Coronary artery (tissue), 2 donors: ENCODE measurements around the gene DNASE1L2.

Experiments
- DNase-seq: peaks from one replicate; pipeline ENCODE4 v3.0.0-alpha.2; 2017; ENCODE audit warnings: low spot score
- H3K27ac ChIP-seq, 2 donors: fragments of 200-600 bp; sonication (generic); one replicate each; pipeline ENCODE4 v1.5.1; 2016 to 2019
- H3K4me3 ChIP-seq: fragments of 200-600 bp; sonication (generic); 2 replicates; pipeline ENCODE4 v1.5.1; 2016; ENCODE audit warnings: mild to moderate bottlenecking, moderate library complexity
- TF ChIP-seq, protein P1 (sequence below): fragments of 200-600 bp; sonication (generic); IDR thresholded peaks from one replicate; pipeline ENCODE4 v1.5.1; 2019; ENCODE audit warnings: antibody characterized with exemption

Gene DNASE1L2

DNA sequence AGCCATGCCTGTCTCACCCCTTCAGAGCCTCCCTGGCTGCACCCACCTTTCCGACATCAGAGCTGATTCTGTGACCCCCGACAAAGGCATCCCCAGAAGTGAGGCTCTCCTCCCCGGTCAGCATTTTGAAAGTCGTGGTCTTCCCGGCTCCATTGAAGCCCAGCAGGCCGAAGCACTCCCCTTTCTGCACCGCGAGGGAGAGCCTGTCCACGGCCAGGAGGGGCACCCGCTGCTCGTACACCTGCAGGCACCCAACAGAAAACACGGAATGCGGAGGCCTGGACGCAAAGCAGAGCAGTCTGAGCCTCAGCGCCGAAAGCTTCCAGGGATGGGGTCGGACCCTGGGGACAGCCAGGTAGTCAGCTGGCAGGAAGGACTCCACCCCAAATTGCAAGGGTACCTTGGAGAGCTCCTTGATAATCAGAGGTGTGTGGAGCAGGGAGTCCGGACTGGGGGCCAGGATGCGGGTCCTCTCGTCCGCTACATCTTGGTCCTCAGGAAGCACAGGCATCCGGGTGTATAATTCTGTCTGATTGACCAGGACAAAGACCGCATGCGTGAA, 44.8 kb downstream of the DNASE1L2 start:
- no peak for DNase-seq
- Histone ChIP-seq H3K4me3 (no peak overlapping the region), H3K27ac (no peak overlapping the region)
- TF ChIP-seq, protein P1, sequence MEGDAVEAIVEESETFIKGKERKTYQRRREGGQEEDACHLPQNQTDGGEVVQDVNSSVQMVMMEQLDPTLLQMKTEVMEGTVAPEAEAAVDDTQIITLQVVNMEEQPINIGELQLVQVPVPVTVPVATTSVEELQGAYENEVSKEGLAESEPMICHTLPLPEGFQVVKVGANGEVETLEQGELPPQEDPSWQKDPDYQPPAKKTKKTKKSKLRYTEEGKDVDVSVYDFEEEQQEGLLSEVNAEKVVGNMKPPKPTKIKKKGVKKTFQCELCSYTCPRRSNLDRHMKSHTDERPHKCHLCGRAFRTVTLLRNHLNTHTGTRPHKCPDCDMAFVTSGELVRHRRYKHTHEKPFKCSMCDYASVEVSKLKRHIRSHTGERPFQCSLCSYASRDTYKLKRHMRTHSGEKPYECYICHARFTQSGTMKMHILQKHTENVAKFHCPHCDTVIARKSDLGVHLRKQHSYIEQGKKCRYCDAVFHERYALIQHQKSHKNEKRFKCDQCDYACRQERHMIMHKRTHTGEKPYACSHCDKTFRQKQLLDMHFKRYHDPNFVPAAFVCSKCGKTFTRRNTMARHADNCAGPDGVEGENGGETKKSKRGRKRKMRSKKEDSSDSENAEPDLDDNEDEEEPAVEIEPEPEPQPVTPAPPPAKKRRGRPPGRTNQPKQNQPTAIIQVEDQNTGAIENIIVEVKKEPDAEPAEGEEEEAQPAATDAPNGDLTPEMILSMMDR = no peak

DNA sequence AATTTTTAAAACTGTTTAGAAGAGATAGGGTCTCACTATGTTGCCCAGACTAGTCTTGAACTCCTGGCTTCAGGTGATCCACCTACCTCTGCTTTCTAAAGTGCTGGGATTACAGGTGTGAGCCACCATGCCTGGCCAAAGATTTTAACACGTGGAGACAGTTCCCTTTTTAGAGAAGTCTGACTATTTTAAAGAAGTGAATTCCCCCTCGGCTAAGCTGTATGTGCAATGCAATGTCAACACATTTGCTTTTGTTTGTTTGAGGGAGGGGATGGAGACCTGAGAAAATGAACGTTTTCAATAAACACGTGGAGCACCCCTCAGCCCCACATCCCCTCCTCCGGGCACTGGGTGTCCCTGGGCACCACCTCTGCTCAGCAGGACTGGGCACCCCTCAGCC, 46.0 kb downstream of the DNASE1L2 start:
- Histone ChIP-seq H3K4me3 (no peak overlapping the region), H3K27ac (no peak overlapping the region)
- TF ChIP-seq, protein P1 = no peak
- DNase-seq = no peak

DNA sequence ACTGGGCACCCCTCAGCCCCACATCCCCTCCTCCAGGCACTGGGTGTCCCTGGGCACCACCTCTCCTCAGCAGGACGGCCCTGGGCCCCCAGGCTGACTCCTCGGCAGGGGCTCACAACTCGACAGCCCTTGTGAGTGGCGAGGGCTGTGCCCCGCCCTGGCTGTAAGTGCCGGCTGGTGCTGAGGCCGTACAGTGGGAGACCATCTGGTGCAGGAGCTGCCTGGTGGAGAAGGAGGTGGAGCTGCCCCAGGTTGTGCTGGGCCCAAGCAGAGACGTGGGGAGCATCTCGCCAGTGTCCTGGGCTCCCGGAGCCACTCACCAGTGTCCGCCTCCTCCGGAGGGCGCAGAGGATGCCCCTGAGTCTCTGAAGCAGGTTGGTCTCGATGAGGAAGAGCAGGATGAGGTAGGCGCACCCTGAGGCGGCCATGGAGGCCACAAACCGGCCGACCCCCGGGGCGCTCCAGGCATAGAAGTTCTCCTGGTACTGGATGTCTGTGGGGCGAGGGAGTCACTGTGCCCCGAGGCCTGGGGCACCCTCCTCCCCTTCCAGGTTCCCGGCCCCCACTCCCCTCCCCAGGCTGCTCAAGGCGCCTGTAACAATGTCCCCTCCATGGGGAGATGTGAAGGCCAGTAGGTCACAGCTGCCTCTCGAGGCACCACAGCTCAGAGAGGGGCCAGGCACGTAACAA, 46.8 kb downstream of the DNASE1L2 start:
- TF ChIP-seq, protein P1 = no peak
- no peak overlapping the region for H3K27ac ChIP-seq
- no peak for DNase-seq
- H3K4me3 ChIP-seq = no peak overlapping the region

DNA sequence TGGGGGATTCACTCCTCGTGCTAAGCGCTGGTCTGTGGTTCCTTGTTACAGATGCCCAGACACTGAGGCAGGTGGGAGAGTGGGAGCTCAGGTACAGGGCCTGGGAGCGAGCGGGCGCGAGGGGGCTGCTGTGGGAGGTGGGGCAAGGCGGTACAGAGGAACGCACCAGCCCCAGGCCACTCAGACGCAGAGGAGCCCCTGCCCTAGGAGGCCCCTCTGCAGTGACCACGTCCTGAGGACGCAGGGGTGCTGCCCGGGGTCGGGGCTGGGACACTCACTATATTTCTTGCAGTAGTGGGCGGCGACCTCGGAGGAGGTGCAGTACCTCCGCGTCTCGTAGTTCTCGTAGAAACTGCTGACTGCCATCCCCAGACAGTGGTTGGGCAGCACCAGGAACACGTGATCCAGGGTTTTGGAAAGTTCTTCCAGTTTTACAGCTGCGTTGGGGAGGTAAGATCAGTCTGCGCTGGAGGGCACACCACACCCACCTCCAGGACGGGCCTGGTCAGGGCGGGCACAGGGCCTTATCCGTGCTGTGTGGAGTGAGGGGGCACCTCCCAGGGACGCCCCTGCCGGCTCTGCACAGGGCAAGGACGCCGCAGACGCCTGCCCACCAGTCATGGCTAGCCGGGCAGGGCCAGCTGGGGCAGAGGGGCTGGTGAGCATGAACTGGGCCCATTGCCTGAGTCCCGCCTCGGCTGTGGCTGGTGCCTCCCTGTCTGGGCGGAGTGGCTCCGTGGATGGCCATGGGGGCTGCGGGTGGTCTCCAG, 47.9 kb downstream of the DNASE1L2 start:
- Histone ChIP-seq H3K4me3 (no peak overlapping the region), H3K27ac (no peak overlapping the region)
- no peak for DNase-seq
- TF ChIP-seq, protein P1 = no peak

DNA sequence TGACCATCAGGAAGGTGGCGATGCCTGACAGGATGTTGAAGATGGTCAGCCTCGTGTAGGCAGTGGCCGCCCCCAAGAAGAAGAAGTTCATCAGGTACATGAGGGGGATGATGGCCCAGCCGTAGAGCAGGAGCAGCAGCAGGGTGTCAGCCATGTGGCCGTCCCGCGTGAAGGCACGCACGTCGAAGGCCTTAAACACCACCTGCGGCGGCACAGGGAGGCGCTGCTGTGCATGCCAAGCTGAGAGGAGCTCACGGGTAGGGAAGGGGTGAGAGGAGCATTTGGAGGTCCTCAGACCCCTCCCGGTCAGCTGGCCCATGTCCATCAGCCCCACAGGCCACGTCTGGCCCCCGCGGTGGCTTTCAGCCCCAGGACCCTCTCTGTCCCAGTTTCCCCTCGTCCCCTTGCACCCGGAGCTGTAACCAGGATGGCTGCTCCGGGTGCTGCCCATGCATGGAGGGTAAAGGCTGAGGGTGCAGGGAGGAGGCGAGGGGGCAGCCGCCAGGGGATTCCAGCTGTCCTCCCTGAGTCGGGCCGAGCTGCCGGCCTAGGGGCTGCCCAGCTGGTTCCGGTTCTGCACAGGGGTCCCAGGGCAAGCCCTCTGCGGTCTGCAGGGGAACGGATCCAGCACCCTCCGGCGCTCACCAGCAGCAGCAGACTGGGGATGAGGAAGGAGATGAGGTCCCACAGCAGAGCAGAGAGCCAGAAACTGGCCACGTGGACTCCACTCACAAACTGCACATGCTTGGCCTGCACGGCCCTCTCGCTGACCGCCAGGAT, 48.7 kb downstream of the DNASE1L2 start:
- DNase-seq = no peak
- TF ChIP-seq, protein P1 = no peak
- Histone ChIP-seq H3K4me3 (no peak overlapping the region), H3K27ac (no peak overlapping the region)

DNA sequence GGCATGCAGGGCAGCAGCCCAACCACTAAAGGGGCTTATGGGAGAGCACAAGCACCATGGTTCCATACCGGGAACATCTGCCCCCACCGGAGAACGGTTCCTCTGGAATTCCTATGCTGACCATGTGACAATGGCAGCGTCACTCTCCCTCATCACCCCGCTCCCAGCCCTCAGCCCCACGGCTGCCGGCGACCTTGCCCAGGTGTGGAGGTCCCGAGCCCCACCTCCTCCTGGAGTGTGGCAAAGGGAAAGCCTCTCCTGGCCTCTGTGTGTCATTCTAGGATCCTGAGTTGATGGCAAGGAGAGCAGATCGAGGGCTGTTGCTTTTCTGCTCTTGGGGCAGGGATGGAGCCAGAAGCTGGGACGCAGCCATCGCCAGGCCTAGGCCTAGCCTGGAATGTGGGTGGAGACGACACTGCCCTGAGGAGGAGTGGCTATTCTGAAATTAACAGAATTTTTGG, 49.5 kb downstream of the DNASE1L2 start:
- TF ChIP-seq, protein P1 = no peak
- DNase-seq = no peak
- Histone ChIP-seq H3K27ac (no peak overlapping the region), H3K4me3 (no peak overlapping the region)
